ENCODE data around the gene RNF103.

- no peak for TF ChIP-seq POLR2A (IDR thresholded peaks at IDR 0.05; ENCODE audit: low read depth, low read length)
- no peak for TF ChIP-seq POLR2AphosphoS5 (IDR thresholded peaks at IDR 0.05; ENCODE audit: low read depth, low read length)
- no peak for TF ChIP-seq PAX5 (IDR thresholded peaks at IDR 0.05; ENCODE audit: insufficient read depth, low read length, severe bottlenecking)
- no peak for TF ChIP-seq TAF1 (IDR thresholded peaks at IDR 0.05; ENCODE audit: low read depth, low read length)
Observed at GRCh38 chr2:86593266-86593665, 30.4 kb downstream of the RNF103 start.

Measured in GM12891 (cell line).